Activated CD4-positive, alpha-beta T cell treated with anti-CD3 and anti-CD28 coated beads, Interleukin-2, amount 50 U/mL, for 24 hours (primary cell): ENCODE data around the gene CXCL12.

Experiments used
- DNase-seq, 2 donors: peaks; one replicate each; pipeline ENCODE4 v3.0.0-alpha.2; 2020; ENCODE audit warnings: low read depth in 1 of 2, low spot score in 1 of 2

Gene CXCL12

GRCh38 chr10:44364566-44364965 lies 20.3 kb downstream of the CXCL12 start:
- no peak for DNase-seq

DNA sequence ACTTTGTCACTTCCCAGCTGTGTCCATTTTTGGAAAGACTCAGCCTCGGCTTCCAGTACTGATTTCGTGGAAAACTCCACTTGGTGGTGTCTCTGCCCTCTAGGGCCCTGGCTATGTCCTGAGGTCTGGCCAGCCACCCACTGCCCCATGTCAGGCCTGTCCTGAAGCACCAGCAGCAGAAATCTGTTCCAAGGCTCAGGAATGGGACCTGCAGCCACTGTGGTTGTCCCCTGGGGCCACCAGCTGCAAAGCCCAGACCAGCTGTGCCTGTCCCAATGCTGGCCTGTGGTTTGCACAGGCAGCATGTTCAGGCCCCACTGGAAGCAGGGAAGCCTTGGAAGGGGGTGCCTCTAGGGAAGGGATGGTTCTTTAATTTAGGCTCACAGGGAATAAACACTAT lies 21.2 kb downstream of the CXCL12 start:
- DNase-seq = no peak

GRCh38 chr10:44362866-44363711 lies 21.8 kb downstream of the CXCL12 start:
- DNase-seq = no peak

DNA sequence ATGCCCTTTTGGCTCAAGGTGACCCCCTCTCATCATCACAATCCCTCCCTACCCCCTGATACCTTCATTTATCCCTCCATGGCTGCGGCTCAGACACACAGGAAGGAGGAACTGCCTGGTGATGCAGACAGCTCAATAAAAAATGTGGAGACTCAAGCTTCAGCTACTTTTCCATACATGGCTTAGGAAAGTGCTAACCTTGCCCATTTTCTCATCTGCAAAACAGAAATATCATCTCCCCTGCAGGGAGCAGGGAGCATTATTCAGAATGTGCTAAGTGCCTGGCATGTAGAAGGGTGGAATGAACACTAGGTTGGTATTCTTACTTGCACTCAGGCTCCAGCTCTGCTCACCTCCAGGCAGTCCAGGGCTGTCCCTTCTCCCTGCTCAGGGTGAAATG lies 23.8 kb downstream of the CXCL12 start:
- DNase-seq = no peak

DNA sequence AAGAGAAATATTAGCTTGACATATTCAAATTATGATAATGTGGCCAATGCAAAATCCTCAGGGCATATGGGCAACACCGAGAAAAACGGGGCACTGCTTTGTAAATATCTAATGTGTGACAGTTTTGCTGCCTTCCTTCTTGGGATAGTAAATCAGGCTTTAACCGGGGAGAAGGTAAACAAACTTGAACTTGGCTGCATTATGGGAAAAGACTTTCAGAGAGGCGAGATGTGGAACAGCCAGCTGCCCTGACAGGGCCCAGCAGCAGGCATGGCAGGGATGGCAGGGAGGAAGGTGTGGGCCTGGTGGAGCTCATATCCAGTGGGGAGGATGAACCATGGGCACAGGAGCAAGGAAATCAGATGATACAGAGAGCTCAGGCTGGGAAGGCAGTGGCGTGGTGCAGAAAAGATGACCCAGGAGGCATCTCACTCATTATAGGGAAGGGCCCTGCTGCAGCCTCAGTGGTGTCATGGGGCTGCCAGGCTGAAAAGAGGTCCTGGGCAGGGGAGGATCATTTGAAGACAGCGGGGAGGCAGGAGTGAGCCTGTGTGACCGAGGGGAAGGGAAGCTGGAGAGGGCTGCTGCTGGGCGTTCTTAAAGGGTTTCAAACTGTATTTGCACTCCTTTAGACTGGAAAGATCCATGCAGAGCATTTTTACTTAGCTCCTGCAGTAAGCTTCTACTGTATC lies 26.7 kb downstream of the CXCL12 start:
- DNase-seq = no peak

GRCh38 chr10:44357023-44357540 lies 27.8 kb downstream of the CXCL12 start:
- DNase-seq = no peak

DNA sequence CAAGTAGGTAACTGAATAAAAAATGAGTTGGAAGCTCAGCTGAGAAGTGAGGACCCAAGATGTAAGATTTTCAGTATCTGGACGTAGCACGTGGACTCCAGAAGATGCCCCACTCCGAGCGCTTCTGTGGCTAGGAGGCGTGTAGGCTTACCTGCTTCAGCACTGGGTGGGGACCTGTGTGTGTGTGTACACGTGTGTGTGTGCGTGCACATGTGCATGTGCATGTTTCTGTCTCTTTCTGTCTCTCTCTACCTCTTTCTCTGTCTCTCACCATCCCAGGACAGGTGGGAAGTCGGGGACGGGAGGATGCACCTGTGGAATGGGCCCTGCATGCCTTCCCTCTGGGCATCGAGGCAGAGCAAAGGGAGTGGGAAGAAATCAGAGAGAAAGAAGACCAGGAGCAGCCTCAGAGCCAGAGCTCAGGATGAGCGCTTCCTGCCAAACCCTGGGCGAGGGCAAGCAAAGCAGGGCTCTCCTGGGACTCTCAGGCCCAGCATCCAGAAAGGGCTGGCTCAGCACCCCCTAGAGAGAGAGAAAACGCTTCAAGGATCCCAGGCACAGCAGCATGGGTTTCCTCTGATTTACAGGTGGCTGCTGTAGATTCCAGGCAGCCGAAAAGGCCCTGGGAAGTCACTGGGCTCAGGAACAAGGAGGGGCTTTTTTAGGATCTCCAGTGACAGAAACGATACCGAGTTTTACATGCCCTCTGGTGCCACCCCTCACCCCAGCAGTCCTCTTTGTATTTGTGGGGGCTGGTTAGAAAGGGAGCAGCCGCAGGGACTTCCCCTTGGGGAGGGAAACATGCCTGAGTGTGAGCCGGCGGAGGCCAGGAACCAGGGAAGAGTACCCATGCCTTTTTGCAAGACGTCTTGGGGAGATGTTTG lies 28.5 kb downstream of the CXCL12 start:
- DNase-seq = no peak

DNA sequence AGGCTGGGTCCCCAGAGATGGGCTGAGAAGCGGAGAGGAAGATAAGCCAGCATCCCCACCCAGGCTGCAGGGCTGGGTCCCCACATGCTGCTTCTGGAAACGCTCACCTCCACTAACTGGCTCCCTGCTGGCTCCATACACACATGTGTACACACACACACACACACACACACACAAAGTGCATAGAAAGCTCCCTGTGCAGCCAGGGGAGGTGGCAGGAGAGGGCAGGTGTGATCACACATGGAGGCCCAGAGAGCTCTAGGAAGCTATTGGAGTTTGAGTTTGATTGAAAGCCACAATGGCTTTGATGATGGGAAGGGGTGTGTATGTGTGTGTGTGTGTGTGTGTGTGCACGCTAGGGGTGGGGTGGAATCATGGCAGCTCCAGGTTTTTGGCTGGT lies 29.3 kb downstream of the CXCL12 start:
- no peak for DNase-seq

- DNase-seq = no peak
Measured at GRCh38 chr10:44354771-44355170, 30.1 kb downstream of the CXCL12 start.

DNA sequence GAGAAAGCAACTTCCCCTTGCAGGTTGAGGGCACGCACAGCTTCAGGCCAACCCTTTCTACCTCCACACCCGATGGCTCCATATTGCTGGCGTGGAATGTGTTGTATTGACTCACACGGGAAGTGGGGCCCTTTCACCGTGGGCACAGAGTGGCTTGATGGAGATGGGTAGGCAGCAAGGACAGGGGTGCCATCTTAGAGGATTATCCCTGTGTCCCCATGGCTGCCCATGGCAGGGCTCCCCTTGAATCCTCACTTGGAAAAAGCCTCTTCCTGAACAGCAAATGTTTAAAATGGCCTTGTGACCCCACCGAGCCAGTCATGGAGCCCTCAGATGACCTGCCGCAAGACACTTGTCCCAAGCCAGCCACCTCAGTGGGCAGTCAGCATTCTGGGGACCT lies 31.2 kb downstream of the CXCL12 start:
- no peak for DNase-seq

- no peak for DNase-seq
Measured at GRCh38 chr10:44353128-44353390, 31.8 kb downstream of the CXCL12 start.

- DNase-seq = no peak
Measured at GRCh38 chr10:44352316-44353127, 32.4 kb downstream of the CXCL12 start.

GRCh38 chr10:44348496-44348895 lies 36.4 kb downstream of the CXCL12 start:
- DNase-seq = no peak

DNA sequence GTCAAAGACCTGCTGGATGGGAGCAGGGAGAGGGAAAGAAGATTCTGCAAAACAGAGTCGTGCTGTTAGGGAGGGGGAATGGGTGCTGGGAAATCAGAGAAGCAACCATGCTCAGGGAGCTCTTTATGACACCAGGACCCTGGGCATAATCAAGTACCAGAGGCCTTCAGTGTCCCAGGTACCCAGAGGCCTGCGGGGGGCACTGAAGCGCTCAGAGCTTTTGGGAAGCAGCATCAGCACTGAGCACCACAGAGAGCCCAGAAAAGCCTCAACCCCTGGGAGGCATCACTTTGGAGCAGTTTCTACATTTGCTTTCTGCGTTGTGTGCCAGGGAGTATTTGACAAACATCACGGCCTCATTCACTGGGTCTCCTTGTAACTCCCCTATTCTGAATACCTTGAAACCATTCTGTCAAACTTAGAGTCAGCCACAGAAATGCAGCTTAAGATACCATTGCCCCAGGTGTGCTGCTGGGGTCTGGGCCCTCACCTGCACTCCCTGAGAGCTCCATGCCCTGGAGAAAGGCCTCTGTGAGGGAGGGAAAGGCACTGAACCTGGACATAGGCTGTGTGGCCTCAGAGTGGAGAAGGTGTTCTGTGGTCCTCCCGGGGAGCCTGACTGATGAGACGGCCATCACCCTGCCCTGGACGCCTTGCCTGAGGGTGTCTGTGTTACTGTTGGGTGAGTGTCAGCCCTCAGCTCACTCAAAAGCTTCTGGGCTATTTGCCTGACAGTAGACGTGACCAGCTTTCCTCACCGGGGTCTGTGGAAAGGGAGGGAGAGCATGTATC lies 37.1 kb downstream of the CXCL12 start:
- no peak for DNase-seq

GRCh38 chr10:44344727-44345126 lies 40.2 kb downstream of the CXCL12 start:
- no peak for DNase-seq

- no peak for DNase-seq
Measured at GRCh38 chr10:44343843-44344242, 41.1 kb downstream of the CXCL12 start.

DNA sequence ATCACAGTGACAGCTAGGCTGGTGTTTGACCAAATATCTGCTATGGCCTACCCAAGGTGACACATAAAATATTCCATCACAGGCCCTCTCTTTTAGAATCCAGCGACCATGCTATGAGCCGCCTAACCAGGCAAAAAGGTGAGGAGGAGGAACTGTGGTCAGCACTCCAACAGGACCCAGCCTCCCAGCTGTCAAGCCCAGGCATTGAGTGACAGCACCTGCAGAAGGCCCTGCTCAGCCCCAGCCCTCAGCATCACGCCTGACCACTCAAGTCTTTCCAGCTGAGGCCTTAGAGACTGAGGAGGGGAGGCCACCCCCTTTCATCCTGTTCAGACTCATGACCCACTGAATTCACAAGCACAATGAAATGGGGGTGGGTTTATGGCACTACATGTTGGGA lies 43.0 kb downstream of the CXCL12 start:
- DNase-seq = no peak

DNA sequence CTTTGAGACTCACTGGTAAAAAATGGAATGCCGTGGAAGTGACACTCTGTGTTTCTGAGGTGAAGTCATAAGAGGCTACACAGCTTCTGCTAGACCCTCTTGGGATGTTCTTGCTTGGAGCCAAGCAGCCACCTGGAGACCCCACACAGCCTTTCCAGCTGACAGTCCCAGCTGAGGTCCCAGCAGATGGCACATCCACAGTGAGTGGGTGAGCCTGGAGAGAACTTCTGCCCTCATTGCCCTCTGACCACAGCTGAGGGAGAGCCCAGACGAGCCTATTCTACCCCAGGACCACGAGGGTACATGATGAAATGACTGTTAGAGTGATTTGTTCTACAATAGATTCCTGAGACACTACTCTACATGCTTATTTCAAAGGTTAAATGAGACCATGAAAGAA lies 44.3 kb downstream of the CXCL12 start:
- no peak for DNase-seq

DNA sequence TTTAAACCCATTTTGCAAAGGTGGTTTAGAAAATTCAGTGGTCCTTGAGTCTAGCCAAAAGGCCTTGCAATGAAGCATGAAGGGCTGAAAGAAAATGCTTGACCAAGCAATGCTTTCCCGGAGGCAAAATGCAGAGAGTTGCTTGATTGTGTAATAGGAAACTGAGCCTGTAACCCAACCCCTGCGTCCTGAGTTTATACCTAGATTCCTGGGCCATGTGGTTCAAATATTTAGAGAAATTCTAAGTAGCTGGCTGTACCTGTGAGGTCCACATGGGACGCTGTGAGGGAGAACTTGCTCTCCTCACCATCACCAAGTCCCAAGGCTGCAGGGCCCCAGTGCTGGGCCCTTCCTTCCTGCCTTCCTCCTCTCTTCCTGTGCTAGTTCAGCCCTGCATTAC lies 45.7 kb downstream of the CXCL12 start:
- no peak for DNase-seq

- DNase-seq = no peak
Measured at GRCh38 chr10:44337081-44337480, 47.8 kb downstream of the CXCL12 start.
